Activated effector memory CD4-positive, alpha-beta T cell treated with anti-CD3 and anti-CD28 coated beads, Interleukin-2, amount 50 U/mL, for 16 hours (primary cell): ENCODE data around the gene TMEM74B.

Experiments
- DNase-seq: peaks from one replicate; pipeline ENCODE4 v3.0.0-alpha.2; 2020

The TMEM74B gene

GRCh38 chr20:1204576-1204975 is 19.8 kb upstream of the TMEM74B start:
- no peak for DNase-seq

- no peak for DNase-seq
Observed at GRCh38 chr20:1204113-1204512, 19.3 kb upstream of the TMEM74B start.

- no peak for DNase-seq
Observed at GRCh38 chr20:1203630-1204029, 18.8 kb upstream of the TMEM74B start.

GRCh38 chr20:1202762-1203504 is 18.2 kb upstream of the TMEM74B start, which contains the start of gene C20orf202:
Gene C20orf202, plus strand, starts transcription at chr20:1203454. Its CDS starts 132 bp downstream, at chr20:1203586.
- no peak for DNase-seq

GRCh38 chr20:1199964-1200363 is 15.2 kb upstream of the TMEM74B start:
- DNase-seq = no peak

- DNase-seq = no peak
Observed at GRCh38 chr20:1199212-1199873, 14.6 kb upstream of the TMEM74B start.

GRCh38 chr20:1198751-1199150 is 14.0 kb upstream of the TMEM74B start:
- DNase-seq = no peak

GRCh38 chr20:1197801-1198200 is 13.0 kb upstream of the TMEM74B start:
- no peak for DNase-seq

- no peak for DNase-seq
Observed at GRCh38 chr20:1196634-1197033, 11.9 kb upstream of the TMEM74B start.

GRCh38 chr20:1195226-1195625 is 10.4 kb upstream of the TMEM74B start:
- no peak for DNase-seq

GRCh38 chr20:1191299-1191698 is 6.5 kb upstream of the TMEM74B start:
- no peak for DNase-seq

GRCh38 chr20:1190847-1191246 is 6.1 kb upstream of the TMEM74B start:
- no peak for DNase-seq

GRCh38 chr20:1189827-1190226 is 5.0 kb upstream of the TMEM74B start:
- DNase-seq = no peak

GRCh38 chr20:1188347-1188746 is 3.6 kb upstream of the TMEM74B start:
- DNase-seq = no peak

GRCh38 chr20:1187605-1188171 is 2.9 kb upstream of the TMEM74B start:
- no peak for DNase-seq

GRCh38 chr20:1186367-1186991 is 1.7 kb upstream of the TMEM74B start:
- peak; percentile 43 for DNase-seq

GRCh38 chr20:1185790-1186334 is 1.1 kb upstream of the TMEM74B start:
- DNase-seq = peak; percentile 72

- no peak for DNase-seq
Observed at GRCh38 chr20:1185316-1185741, 548 bp upstream of the TMEM74B start.

- no peak for DNase-seq
Observed at GRCh38 chr20:1184260-1184637, 532 bp downstream of the TMEM74B start.

GRCh38 chr20:1183153-1183552 is 1.6 kb downstream of the TMEM74B start:
- DNase-seq = no peak

GRCh38 chr20:1182106-1182505 is 2.7 kb downstream of the TMEM74B start:
- DNase-seq = no peak

- no peak for DNase-seq
Observed at GRCh38 chr20:1180949-1181348, 3.8 kb downstream of the TMEM74B start.

GRCh38 chr20:1178623-1179022 is 6.2 kb downstream of the TMEM74B start:
- DNase-seq = peak; percentile 19
